ENCODE data around the gene TH. TPM values are rescaled to one million over a fixed set of nuclear protein-coding genes. Genes with fewer than 3 reads are reported as not detected.
A peak's percentile ranks its signal among the peaks of the same experiment; 100 is the strongest.

TH gene
- total RNA-seq, 1 donor from 2014 or later = not detected

DNA sequence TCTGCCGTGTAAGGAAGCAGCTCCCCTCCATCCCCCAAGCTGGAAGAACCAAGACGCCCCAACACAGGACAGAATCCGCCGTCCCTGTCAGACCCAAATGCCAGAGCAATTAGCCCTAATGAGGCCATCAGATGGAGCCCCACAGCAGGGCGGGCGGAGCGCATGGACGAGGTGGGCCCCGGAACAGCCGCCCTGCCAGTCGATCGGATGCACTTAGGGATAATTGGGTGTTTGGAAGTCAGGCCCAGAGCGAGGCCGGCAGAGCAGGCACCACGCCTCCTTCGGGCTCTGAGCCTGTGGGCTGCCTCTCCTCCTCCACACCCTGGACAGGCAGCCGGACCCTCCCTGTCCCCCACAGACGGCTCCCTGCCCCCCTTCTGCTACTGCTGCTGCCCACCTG, 5.5 kb upstream of the TH start:
- Histone ChIP-seq H3K4me3 (ENCODE audit: low read depth, low read length) (no peak overlapping the region), H3K36me3 (ENCODE audit: control insufficient read depth, insufficient read depth, low read length) (no peaks in the 10 kb centered on the region), H3K27me3 (ENCODE audit: control insufficient read depth, insufficient read depth, low read length) (no peaks in the 10 kb centered on the region)
- TF ChIP-seq, protein P1, sequence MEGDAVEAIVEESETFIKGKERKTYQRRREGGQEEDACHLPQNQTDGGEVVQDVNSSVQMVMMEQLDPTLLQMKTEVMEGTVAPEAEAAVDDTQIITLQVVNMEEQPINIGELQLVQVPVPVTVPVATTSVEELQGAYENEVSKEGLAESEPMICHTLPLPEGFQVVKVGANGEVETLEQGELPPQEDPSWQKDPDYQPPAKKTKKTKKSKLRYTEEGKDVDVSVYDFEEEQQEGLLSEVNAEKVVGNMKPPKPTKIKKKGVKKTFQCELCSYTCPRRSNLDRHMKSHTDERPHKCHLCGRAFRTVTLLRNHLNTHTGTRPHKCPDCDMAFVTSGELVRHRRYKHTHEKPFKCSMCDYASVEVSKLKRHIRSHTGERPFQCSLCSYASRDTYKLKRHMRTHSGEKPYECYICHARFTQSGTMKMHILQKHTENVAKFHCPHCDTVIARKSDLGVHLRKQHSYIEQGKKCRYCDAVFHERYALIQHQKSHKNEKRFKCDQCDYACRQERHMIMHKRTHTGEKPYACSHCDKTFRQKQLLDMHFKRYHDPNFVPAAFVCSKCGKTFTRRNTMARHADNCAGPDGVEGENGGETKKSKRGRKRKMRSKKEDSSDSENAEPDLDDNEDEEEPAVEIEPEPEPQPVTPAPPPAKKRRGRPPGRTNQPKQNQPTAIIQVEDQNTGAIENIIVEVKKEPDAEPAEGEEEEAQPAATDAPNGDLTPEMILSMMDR (IDR thresholded peaks at IDR 0.05; ENCODE audit: insufficient read depth, low read length, poor library complexity, severe bottlenecking) = no peak
- no peak for DNase-seq (ENCODE audit: low read depth)

DNA sequence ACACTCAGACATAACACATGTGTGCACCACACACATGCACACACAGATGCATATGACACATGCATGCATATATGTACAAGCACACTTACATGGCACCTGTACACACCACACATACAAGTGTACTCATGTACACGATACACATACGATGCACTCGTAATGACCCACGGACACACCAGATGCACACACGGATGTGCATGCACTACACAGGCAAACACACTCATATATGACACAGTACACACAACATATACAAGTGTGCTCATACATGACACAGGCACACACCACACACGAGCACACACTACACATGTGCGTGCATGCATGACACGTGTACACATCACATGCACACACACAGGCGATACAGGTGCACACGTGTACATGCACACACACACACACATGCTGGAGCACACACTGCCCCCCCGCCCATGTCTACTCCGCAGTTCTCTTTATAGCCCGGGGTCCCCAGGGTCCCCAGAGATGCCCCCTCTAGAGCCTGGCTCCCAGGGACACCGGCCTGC, 4.8 kb upstream of the TH start:
- DNase-seq (ENCODE audit: low read depth) = no peak
- Histone ChIP-seq H3K27me3 (ENCODE audit: control insufficient read depth, insufficient read depth, low read length) (no peaks in the 10 kb centered on the region), H3K36me3 (ENCODE audit: control insufficient read depth, insufficient read depth, low read length) (no peaks in the 10 kb centered on the region), H3K4me3 (ENCODE audit: low read depth, low read length) (no peak overlapping the region)
- TF ChIP-seq, protein P1 (IDR thresholded peaks at IDR 0.05; ENCODE audit: insufficient read depth, low read length, poor library complexity, severe bottlenecking) = no peak

DNA sequence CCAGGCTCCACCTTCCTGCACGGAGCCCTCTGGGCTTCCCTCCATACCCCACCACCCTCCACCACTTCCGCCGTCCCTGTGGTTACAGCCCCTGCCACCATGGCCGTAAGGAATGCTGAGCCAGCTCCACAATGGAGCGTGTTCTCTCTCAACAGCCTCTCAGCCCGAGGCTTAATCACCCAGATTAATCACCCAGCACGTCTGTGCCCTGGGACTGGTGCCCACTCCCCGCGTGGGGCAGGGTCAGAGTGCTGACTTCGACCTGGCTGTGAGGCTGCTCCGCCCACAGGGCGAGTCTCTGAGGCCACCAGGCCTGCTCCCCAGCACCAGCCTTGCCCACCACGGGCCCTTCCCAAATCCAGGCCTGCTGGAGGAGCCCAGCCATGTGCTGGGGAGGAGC, 4.0 kb upstream of the TH start:
- no peaks in the 10 kb centered on the region for H3K27me3 ChIP-seq (ENCODE audit: control insufficient read depth, insufficient read depth, low read length)
- TF ChIP-seq, protein P1 (IDR thresholded peaks at IDR 0.05; ENCODE audit: insufficient read depth, low read length, poor library complexity, severe bottlenecking) = no peak
- peak; percentile 79 for DNase-seq (ENCODE audit: low read depth)
- H3K36me3 ChIP-seq (ENCODE audit: control insufficient read depth, insufficient read depth, low read length) = no peaks in the 10 kb centered on the region
- no peak overlapping the region for H3K4me3 ChIP-seq (ENCODE audit: low read depth, low read length)

DNA sequence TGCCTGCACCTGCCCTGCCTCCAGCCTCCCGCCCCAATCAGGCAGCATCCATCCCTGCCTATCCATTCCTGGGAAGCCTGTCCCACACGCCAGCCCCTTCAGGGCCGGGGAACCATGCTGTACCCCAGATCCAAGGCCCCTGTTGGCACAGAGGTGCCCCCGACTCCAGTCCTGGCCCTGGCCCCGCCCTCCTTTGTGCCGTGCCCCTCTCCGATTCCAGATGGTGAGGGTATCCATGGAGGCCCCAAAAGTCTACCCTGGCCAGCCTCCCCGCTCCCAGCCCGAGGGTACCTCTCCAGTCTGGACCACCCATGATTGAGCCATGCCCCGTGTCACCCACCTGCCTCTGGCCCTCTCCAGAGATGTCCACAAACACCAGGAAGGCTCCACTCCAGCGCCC, 2.7 kb upstream of the TH start:
- Histone ChIP-seq H3K4me3 (ENCODE audit: low read depth, low read length) (no peak overlapping the region), H3K36me3 (ENCODE audit: control insufficient read depth, insufficient read depth, low read length) (no peaks in the 10 kb centered on the region), H3K27me3 (ENCODE audit: control insufficient read depth, insufficient read depth, low read length) (peaks cover under 1% of the 10 kb centered on the region)
- no peak for DNase-seq (ENCODE audit: low read depth)
- TF ChIP-seq, protein P1 (IDR thresholded peaks at IDR 0.05; ENCODE audit: insufficient read depth, low read length, poor library complexity, severe bottlenecking) = no peak

DNA sequence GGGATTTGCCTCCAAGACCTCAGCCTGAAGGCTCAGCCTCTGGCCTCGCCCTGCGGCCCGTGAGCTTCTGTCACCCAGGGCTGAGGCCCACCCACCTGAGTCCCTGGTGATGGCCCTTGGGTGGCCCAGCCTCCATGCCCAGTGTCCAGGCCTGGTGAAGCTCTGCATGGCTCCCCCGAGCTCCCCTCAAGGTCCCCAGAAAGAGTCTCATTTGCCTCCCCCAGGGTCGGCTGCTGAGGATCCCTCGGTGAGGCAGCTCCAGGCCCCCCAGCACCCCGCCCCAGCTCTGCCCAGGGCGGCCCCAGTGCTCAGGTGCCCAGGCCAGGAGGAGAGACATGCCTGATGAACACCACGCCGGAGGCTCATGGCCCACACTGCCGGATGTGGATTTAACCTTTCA, 2.1 kb upstream of the TH start:
- no peak for DNase-seq (ENCODE audit: low read depth)

More for the DNA sequence above, 2.1 kb upstream of the TH start:
- H3K36me3 ChIP-seq (ENCODE audit: control insufficient read depth, insufficient read depth, low read length) = no peaks in the 10 kb centered on the region
- TF ChIP-seq, protein P1 (IDR thresholded peaks at IDR 0.05; ENCODE audit: insufficient read depth, low read length, poor library complexity, severe bottlenecking) = no peak
- H3K4me3 ChIP-seq (ENCODE audit: low read depth, low read length) = no peak overlapping the region
- peaks cover 3% of the 10 kb centered on the region for H3K27me3 ChIP-seq (ENCODE audit: control insufficient read depth, insufficient read depth, low read length)
